Endothelial cell of umbilical vein (primary cell): ENCODE measurements around the gene OCA2. TPM values are rescaled to one million over a fixed set of nuclear protein-coding genes. Genes with fewer than 3 reads are reported as not detected.

ENCODE experiments used
- BruUV-seq: library from RNA; stranded (reverse); fragments of 400-500 nt; replicated peaks from 2 replicates; lab custom pipeline; 2021; lab: Mats Ljungman, UMichigan
- CTCF ChIA-PET: fragments of 300-600, 350-600 bp; sonication (Branson Sonifier 250); formaldehyde crosslinking; loops from one replicate; lab custom pipeline; 2021; ENCODE audit warnings: antibody characterized with exemption, inconsistent platforms; lab: Charles Lee
- POLR2A ChIA-PET: fragments of 300-600, 350-600 bp; sonication (Branson Sonifier 250); formaldehyde crosslinking; loops from one replicate; lab custom pipeline; 2021; ENCODE audit warnings: antibody characterized with exemption, inconsistent platforms; lab: Charles Lee
- DNase-seq: peaks from one replicate; pipeline ENCODE4 v3.0.0-alpha.2; 2011; ENCODE audit warnings: low read depth, low spot score
- FAIRE-seq: peaks from 2 replicates; lab custom pipeline; 2011; peaks lifted over from hg19 to GRCh38; lab: Jason Lieb, UNC
- H2AFZ ChIP-seq: 2 replicates; pipeline ENCODE4 v1.6.0; 2012; ENCODE audit warnings: low read depth, low read length, control low read depth, inconsistent platforms
- H3K27ac ChIP-seq: 2 replicates; pipeline ENCODE4 v1.5.1; 2011; ENCODE audit warnings: low read depth, mild to moderate bottlenecking, control low read depth, low read length, moderate library complexity; ENCODE audit not compliant: insufficient read depth
- H3K27me3 ChIP-seq, 2 experiments: 2 replicates each; pipeline versions ENCODE4 v1.6.0 to v1.6.1; 2011; ENCODE audit warnings: low read length in 2 of 2, mixed read lengths in 1 of 2; ENCODE audit not compliant: control insufficient read depth in 2 of 2, insufficient read depth in 2 of 2
- H3K36me3 ChIP-seq, 2 experiments: 2 replicates in 1 of 2; 3 replicates in 1 of 2; pipeline ENCODE4 v1.5.1; 2011; ENCODE audit warnings: low read length in 2 of 2, mild to moderate bottlenecking in 1 of 2, moderate library complexity in 1 of 2; ENCODE audit not compliant: control insufficient read depth in 2 of 2, insufficient read depth in 2 of 2; ENCODE audit errors: extremely low read depth in 1 of 2
- H3K4me1 ChIP-seq: 3 replicates; pipeline ENCODE4 v1.5.1; 2011; ENCODE audit warnings: mild to moderate bottlenecking, low read length; ENCODE audit not compliant: control insufficient read depth, insufficient read depth; ENCODE audit errors: extremely low read depth
- H3K4me2 ChIP-seq: 2 replicates; pipeline ENCODE4 v1.6.1; 2011; ENCODE audit warnings: low read length, control low read depth, mixed read lengths; ENCODE audit not compliant: insufficient read depth
- H3K4me3 ChIP-seq, 3 experiments: fragments of 200-600 bp in 1 of 3; sonication (generic), shearing (Covaris generic) in 1 of 3; replicated peaks in 1 of 3; 2 replicates each; pipeline ENCODE4 v1.5.1; 2011 to 2016; ENCODE audit warnings: control low read depth in 3 of 3, low read length in 3 of 3, mild to moderate bottlenecking in 2 of 3, inconsistent platforms in 1 of 3, low read depth in 1 of 3, moderate library complexity in 1 of 3; ENCODE audit not compliant: insufficient read depth in 1 of 3
- H3K79me2 ChIP-seq: 2 replicates; pipeline ENCODE4 v1.6.0; 2012; ENCODE audit warnings: low read length, inconsistent platforms; ENCODE audit not compliant: control insufficient read depth, insufficient read depth
- H3K9ac ChIP-seq: replicated peaks from 2 replicates; pipeline ENCODE3; 2011; ENCODE audit warnings: low read length, control low read depth; ENCODE audit not compliant: insufficient read depth; ENCODE audit errors: extremely low read depth
- H3K9me1 ChIP-seq: replicated peaks from 3 replicates; pipeline ENCODE4 v1.6.0; 2011; ENCODE audit warnings: mild to moderate bottlenecking, low read length; ENCODE audit not compliant: control insufficient read depth, insufficient read depth; ENCODE audit errors: extremely low read depth
- H3K9me3 ChIP-seq: replicated peaks from 2 replicates; pipeline ENCODE4 v1.5.1; 2012; ENCODE audit warnings: low read length, inconsistent platforms; ENCODE audit not compliant: control insufficient read depth, insufficient read depth
- H4K20me1 ChIP-seq: replicated peaks from 2 replicates; pipeline ENCODE3; 2011; ENCODE audit warnings: mild to moderate bottlenecking, low read length; ENCODE audit not compliant: control insufficient read depth, insufficient read depth; ENCODE audit errors: extremely low read depth
- EZH2 ChIP-seq: IDR thresholded peaks from 2 replicates; pipeline ENCODE4 v1.6.1; 2012; ENCODE audit warnings: borderline replicate concordance, low read depth, mild to moderate bottlenecking, moderate library complexity, low read length, inconsistent platforms; ENCODE audit not compliant: severe bottlenecking
- FOS ChIP-seq: IDR thresholded peaks from 2 replicates; pipeline ENCODE4 v1.6.1; 2011; ENCODE audit warnings: mild to moderate bottlenecking, low read length, moderate library complexity, borderline replicate concordance; ENCODE audit not compliant: insufficient read depth
- GATA2 ChIP-seq: IDR thresholded peaks from 2 replicates; pipeline ENCODE4 v1.7.0; 2011; ENCODE audit warnings: low read depth, mild to moderate bottlenecking, moderate library complexity, mixed read lengths, low read length; ENCODE audit not compliant: insufficient read length, insufficient read depth
- JUN ChIP-seq: IDR thresholded peaks from 2 replicates; pipeline ENCODE4 v1.6.1; 2011; ENCODE audit warnings: borderline replicate concordance, low read depth; ENCODE audit not compliant: insufficient read length, insufficient read depth
- MYC ChIP-seq: IDR thresholded peaks from one replicate; pipeline ENCODE4 v1.6.1; 2011; ENCODE audit warnings: mild to moderate bottlenecking, low read depth, low read length
- POLR2A ChIP-seq: IDR thresholded peaks from 2 replicates; pipeline ENCODE4 v1.6.1; 2012; ENCODE audit warnings: low read depth, mild to moderate bottlenecking, control low read depth, low read length
- POLR2AphosphoS5 ChIP-seq: IDR thresholded peaks from 2 replicates; pipeline ENCODE4 v1.6.1; 2012; ENCODE audit warnings: low read depth, mild to moderate bottlenecking, control low read depth, low read length, moderate library complexity; ENCODE audit not compliant: insufficient read depth
- dilution Hi-C: fragments of 300-500 bp; cut with MboI; formaldehyde crosslinking; loops from one replicate; pipeline ENCODE4 v1.15.0; 2019; ENCODE audit warnings: low sequenced_read_pairs; ENCODE audit not compliant: extremely low pct_ligation_motif_present
- intact Hi-C: fragments of 100-400 bp; cut with micrococcal nuclease; formaldehyde crosslinking; loops from one replicate; pipeline ENCODE4 v1.10.0; 2022
- polyA plus RNA-seq, 4 experiments: library from polyadenylated mRNA; depleted of rRNA in 3 of 4; stranded (reverse) in 3 of 4; unstranded in 1 of 4; fragments of >200 nt; gene quantifications; 2 replicates each; pipeline versions ENCODE4 v1.2.1 to v1.2.3, GENCODE V29; 2011 to 2012; ENCODE audit warnings: missing spikeins in 1 of 4
- total RNA-seq: library from RNA; stranded (reverse); gene quantifications from 2 replicates; pipeline ENCODE4 v1.2.3, GENCODE V29; 2021
- TF ChIP-seq, protein P1 (sequence below), 2 donors: IDR thresholded peaks; 1 replicate in 1 of 2; 2 replicates in 1 of 2; pipeline ENCODE4 v1.5.1; 2011; ENCODE audit warnings: low read length in 2 of 2, mild to moderate bottlenecking in 2 of 2, moderate library complexity in 2 of 2, control low read depth in 1 of 2, inconsistent platforms in 1 of 2, low read depth in 1 of 2; ENCODE audit not compliant: insufficient read depth in 1 of 2; ENCODE audit errors: extremely low read depth in 1 of 2
- TF ChIP-seq, protein P2 (sequence below): IDR thresholded peaks from 2 replicates; pipeline ENCODE4 v1.6.1; 2011; ENCODE audit not compliant: insufficient read depth, insufficient read length

Gene OCA2
- total and polyA plus RNA-seq, 2 donors (not counting 3 experiments of a cell fraction or from before 2014, with no cell fraction given) = not detected

DNA sequence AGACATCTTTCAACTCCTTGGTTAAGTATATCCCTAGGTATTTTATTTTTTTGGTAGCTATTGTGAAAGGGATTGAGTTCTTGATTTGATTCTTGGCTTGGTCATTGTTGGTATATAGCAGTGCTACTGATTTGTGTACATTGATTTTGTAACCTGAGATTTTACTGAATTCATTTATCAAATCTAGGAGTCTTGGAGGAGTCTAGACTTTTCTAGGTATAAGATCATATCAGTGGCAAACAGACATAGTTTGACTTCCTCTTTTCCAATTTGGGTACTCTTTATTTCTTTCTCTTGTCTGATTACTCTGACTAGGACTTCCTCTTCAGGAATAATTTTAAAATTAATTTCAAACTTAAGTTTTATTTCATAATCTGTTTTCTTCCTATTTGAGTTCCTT, 125.2 kb downstream of the OCA2 start:
- no peaks in the 10 kb centered on the region for H3K36me3 ChIP-seq
- no peaks in the 10 kb centered on the region for H3K79me2 ChIP-seq
- DNase-seq (no peak), FAIRE-seq (no peak)
- no peak overlapping the region for H3K27ac ChIP-seq
- H3K4me1 ChIP-seq = no peaks in the 10 kb centered on the region
- H4K20me1 ChIP-seq = no peaks in the 10 kb centered on the region
- no TSS peak for BruUV-seq
- H3K4me2 ChIP-seq = no peak overlapping the region
- H3K27me3 ChIP-seq = no peaks in the 10 kb centered on the region
- CTCF ChIA-PET = no interaction called here
- POLR2A ChIA-PET = no interaction called here
- no peak overlapping the region for H3K4me3 ChIP-seq
- no peak for TF ChIP-seq POLR2A
- TF ChIP-seq EZH2 = no peak
- no peak for TF ChIP-seq POLR2AphosphoS5
- TF ChIP-seq, protein P1, sequence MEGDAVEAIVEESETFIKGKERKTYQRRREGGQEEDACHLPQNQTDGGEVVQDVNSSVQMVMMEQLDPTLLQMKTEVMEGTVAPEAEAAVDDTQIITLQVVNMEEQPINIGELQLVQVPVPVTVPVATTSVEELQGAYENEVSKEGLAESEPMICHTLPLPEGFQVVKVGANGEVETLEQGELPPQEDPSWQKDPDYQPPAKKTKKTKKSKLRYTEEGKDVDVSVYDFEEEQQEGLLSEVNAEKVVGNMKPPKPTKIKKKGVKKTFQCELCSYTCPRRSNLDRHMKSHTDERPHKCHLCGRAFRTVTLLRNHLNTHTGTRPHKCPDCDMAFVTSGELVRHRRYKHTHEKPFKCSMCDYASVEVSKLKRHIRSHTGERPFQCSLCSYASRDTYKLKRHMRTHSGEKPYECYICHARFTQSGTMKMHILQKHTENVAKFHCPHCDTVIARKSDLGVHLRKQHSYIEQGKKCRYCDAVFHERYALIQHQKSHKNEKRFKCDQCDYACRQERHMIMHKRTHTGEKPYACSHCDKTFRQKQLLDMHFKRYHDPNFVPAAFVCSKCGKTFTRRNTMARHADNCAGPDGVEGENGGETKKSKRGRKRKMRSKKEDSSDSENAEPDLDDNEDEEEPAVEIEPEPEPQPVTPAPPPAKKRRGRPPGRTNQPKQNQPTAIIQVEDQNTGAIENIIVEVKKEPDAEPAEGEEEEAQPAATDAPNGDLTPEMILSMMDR (IDR thresholded peaks at IDR 0.05; ENCODE audit: extremely low read depth in 1 of 2, insufficient read depth in 1 of 2, low read depth in 1 of 2, low read length in 2 of 2) = no peak
- no peak for TF ChIP-seq GATA2
- TF ChIP-seq, protein P2, sequence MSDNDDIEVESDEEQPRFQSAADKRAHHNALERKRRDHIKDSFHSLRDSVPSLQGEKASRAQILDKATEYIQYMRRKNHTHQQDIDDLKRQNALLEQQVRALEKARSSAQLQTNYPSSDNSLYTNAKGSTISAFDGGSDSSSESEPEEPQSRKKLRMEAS = no peak
- TF ChIP-seq MYC = no peak
- TF ChIP-seq JUN = no peak
- TF ChIP-seq FOS = no peak
- H3K9me3 ChIP-seq = peaks cover 4% of the 10 kb centered on the region
- intact Hi-C loops = no loop called here
- H3K9ac ChIP-seq = no peak overlapping the region
- no peaks in the 10 kb centered on the region for H3K9me1 ChIP-seq
- no peak overlapping the region for H2AFZ ChIP-seq
- dilution Hi-C loops = no loop called here
